GM21825 (cell line): ENCODE measurements around the gene RAI1.
"Not testable (repeated sequence)": the region's sequence is repeated elsewhere in the genome, so short reads cannot be mapped to it uniquely, and the experiment has no call there.

Experiments used
- ATAC-seq: cut with Tn5 transposase; IDR thresholded peaks from one replicate; pipeline ENCODE4 v1.9.1; 2021; ENCODE audit warnings: mild to moderate bottlenecking, moderate library complexity; ENCODE audit not compliant: unreplicated experiment

RAI1 gene

GRCh38 chr17:17793378-17794214, 112.3 kb downstream of the RAI1 start:
- ATAC-seq = no peak

- ATAC-seq = no peak
Observed at GRCh38 chr17:17794382-17794781, 113.1 kb downstream of the RAI1 start.

GRCh38 chr17:17795296-17795695, 114.0 kb downstream of the RAI1 start:
- ATAC-seq = no peak

GRCh38 chr17:17795946-17796786, 114.9 kb downstream of the RAI1 start:
- ATAC-seq = no peak

- no peak for ATAC-seq
Observed at GRCh38 chr17:17796787-17797061, 115.5 kb downstream of the RAI1 start.

GRCh38 chr17:17797119-17797809, 116.0 kb downstream of the RAI1 start:
- no peak for ATAC-seq

GRCh38 chr17:17798010-17798556, 116.8 kb downstream of the RAI1 start:
- no peak for ATAC-seq

GRCh38 chr17:17798573-17799255, 117.5 kb downstream of the RAI1 start:
- ATAC-seq = no peak

GRCh38 chr17:17800504-17801021, 119.3 kb downstream of the RAI1 start:
- ATAC-seq = no peak

- no peak for ATAC-seq
Observed at GRCh38 chr17:17801800-17802481, 120.7 kb downstream of the RAI1 start.

GRCh38 chr17:17804007-17804406, 122.7 kb downstream of the RAI1 start:
- ATAC-seq = no peak

- ATAC-seq = no peak
Observed at GRCh38 chr17:17805575-17805974, 124.3 kb downstream of the RAI1 start.

GRCh38 chr17:17806035-17806434, 124.8 kb downstream of the RAI1 start:
- no peak for ATAC-seq

- no peak for ATAC-seq
Observed at GRCh38 chr17:17806611-17807274, 125.5 kb downstream of the RAI1 start.

GRCh38 chr17:17807440-17807839, 126.2 kb downstream of the RAI1 start:
- no peak for ATAC-seq

- ATAC-seq = not testable (repeated sequence)
Observed at GRCh38 chr17:17808200-17808599, 126.9 kb downstream of the RAI1 start.

GRCh38 chr17:17808706-17809432, 127.6 kb downstream of the RAI1 start:
- ATAC-seq = no peak

GRCh38 chr17:17809531-17810083, 128.3 kb downstream of the RAI1 start:
- no peak for ATAC-seq
